ENCODE measurements around the gene SUSD2.
"Not testable (repeated sequence)": the region's sequence is repeated elsewhere in the genome, so short reads cannot be mapped to it uniquely, and the experiment has no call there.

SUSD2 gene

GRCh38 chr22:24179478-24180210 lies 1.6 kb upstream of the SUSD2 start:
- H3K27me3 ChIP-seq (ENCODE audit: control insufficient read depth in 5 of 5, insufficient read depth in 4 of 5, low read length in 5 of 5): no peaks in the 10 kb centered on the region
- peaks cover 0 to 31% (median 16%) of the 10 kb centered on the region in 5 donors for H3K36me3 ChIP-seq (ENCODE audit: control insufficient read depth in 5 of 5, insufficient read depth in 5 of 5, low read length in 5 of 5)
- H3K9ac ChIP-seq (ENCODE audit: low read length in 5 of 5): no peak overlapping the region
- no peak overlapping the region for H3K27ac ChIP-seq (ENCODE audit: low read depth, low read length)
- H3K4me3 ChIP-seq (ENCODE audit: low read depth in 1 of 5, low read length in 5 of 5): no peak overlapping the region
- H3K9me3 ChIP-seq (ENCODE audit: control insufficient read depth in 5 of 5, low read length in 5 of 5): no peaks in the 10 kb centered on the region
- peaks cover 0 to 25% (median 13%) of the 10 kb centered on the region in 5 donors for H3K4me1 ChIP-seq (ENCODE audit: control insufficient read depth in 5 of 5, insufficient read depth in 5 of 5, low read length in 5 of 5)

GRCh38 chr22:24180316-24181087 lies 785 bp upstream of the SUSD2 start:
- Histone ChIP-seq H3K27ac (ENCODE audit: low read depth, low read length) (no peak overlapping the region), H3K4me3 (ENCODE audit: low read depth in 1 of 5, low read length in 5 of 5) (no peak overlapping the region), H3K9me3 (ENCODE audit: control insufficient read depth in 5 of 5, low read length in 5 of 5) (no peaks in the 10 kb centered on the region), H3K27me3 (ENCODE audit: control insufficient read depth in 5 of 5, insufficient read depth in 4 of 5, low read length in 5 of 5) (no peaks in the 10 kb centered on the region), H3K36me3 (ENCODE audit: control insufficient read depth in 5 of 5, insufficient read depth in 5 of 5, low read length in 5 of 5) (peaks cover 0 to 24% (median 16%) of the 10 kb centered on the region in 5 donors), H3K9ac (ENCODE audit: low read length in 5 of 5) (no peak overlapping the region), H3K4me1 (ENCODE audit: control insufficient read depth in 5 of 5, insufficient read depth in 5 of 5, low read length in 5 of 5) (peaks cover 0 to 21% (median 13%) of the 10 kb centered on the region in 5 donors)

- H3K4me1 ChIP-seq (ENCODE audit: control insufficient read depth in 5 of 5, insufficient read depth in 5 of 5, low read length in 5 of 5): peaks cover 0 to 12% (median 6%) of the 10 kb centered on the region in 5 donors
- H3K36me3 ChIP-seq (ENCODE audit: control insufficient read depth in 5 of 5, insufficient read depth in 5 of 5, low read length in 5 of 5): peaks cover 0 to 7% (median 5%) of the 10 kb centered on the region in 5 donors
- no peak overlapping the region for H3K4me3 ChIP-seq (ENCODE audit: low read depth in 1 of 5, low read length in 5 of 5)
- H3K27me3 ChIP-seq (ENCODE audit: control insufficient read depth in 5 of 5, insufficient read depth in 4 of 5, low read length in 5 of 5): no peaks in the 10 kb centered on the region
- peak overlapping the region in 1 of 5 donors; percentile 35 for H3K9ac ChIP-seq (ENCODE audit: low read length in 5 of 5)
- H3K9me3 ChIP-seq (ENCODE audit: control insufficient read depth in 5 of 5, low read length in 5 of 5): no peaks in the 10 kb centered on the region
- H3K27ac ChIP-seq (ENCODE audit: low read depth, low read length): no peak overlapping the region
Measured at GRCh38 chr22:24181996-24182899, 961 bp downstream of the SUSD2 start.

GRCh38 chr22:24182900-24183246 lies 1.6 kb downstream of the SUSD2 start:
- H3K9me3 ChIP-seq (ENCODE audit: control insufficient read depth in 5 of 5, low read length in 5 of 5); H3K27ac ChIP-seq (ENCODE audit: low read depth, low read length); H3K27me3 ChIP-seq (ENCODE audit: control insufficient read depth in 5 of 5, insufficient read depth in 4 of 5, low read length in 5 of 5); H3K4me3 ChIP-seq (ENCODE audit: low read depth in 1 of 5, low read length in 5 of 5); H3K9ac ChIP-seq (ENCODE audit: low read length in 5 of 5); H3K36me3 ChIP-seq (ENCODE audit: control insufficient read depth in 5 of 5, insufficient read depth in 5 of 5, low read length in 5 of 5): not testable (repeated sequence)
- peaks cover 0 to 12% (median 4%) of the 10 kb centered on the region in 5 donors for H3K4me1 ChIP-seq (ENCODE audit: control insufficient read depth in 5 of 5, insufficient read depth in 5 of 5, low read length in 5 of 5)

GRCh38 chr22:24183321-24184031 lies 2.2 kb downstream of the SUSD2 start:
- Histone ChIP-seq H3K27ac (ENCODE audit: low read depth, low read length) (no peak overlapping the region), H3K36me3 (ENCODE audit: control insufficient read depth in 5 of 5, insufficient read depth in 5 of 5, low read length in 5 of 5) (peaks cover 0 to under 1% (median 0%) of the 10 kb centered on the region in 5 donors), H3K4me3 (ENCODE audit: low read depth in 1 of 5, low read length in 5 of 5) (no peak overlapping the region)

GRCh38 chr22:24184057-24184798 lies 2.9 kb downstream of the SUSD2 start:
- Histone ChIP-seq H3K27me3 (ENCODE audit: control insufficient read depth in 5 of 5, insufficient read depth in 4 of 5, low read length in 5 of 5) (no peaks in the 10 kb centered on the region), H3K27ac (ENCODE audit: low read depth, low read length) (no peak overlapping the region), H3K4me3 (ENCODE audit: low read depth in 1 of 5, low read length in 5 of 5) (no peak overlapping the region), H3K9ac (ENCODE audit: low read length in 5 of 5) (no peak overlapping the region), H3K36me3 (ENCODE audit: control insufficient read depth in 5 of 5, insufficient read depth in 5 of 5, low read length in 5 of 5) (no peaks in the 10 kb centered on the region), H3K9me3 (ENCODE audit: control insufficient read depth in 5 of 5, low read length in 5 of 5) (no peaks in the 10 kb centered on the region), H3K4me1 (ENCODE audit: control insufficient read depth in 5 of 5, insufficient read depth in 5 of 5, low read length in 5 of 5) (peaks cover 0 to 13% (median 4%) of the 10 kb centered on the region in 5 donors)

More at GRCh38 chr22:24183321-24184031, 2.2 kb downstream of the SUSD2 start:
- no peaks in the 10 kb centered on the region for H3K27me3 ChIP-seq (ENCODE audit: control insufficient read depth in 5 of 5, insufficient read depth in 4 of 5, low read length in 5 of 5)
- H3K9ac ChIP-seq (ENCODE audit: low read length in 5 of 5): no peak overlapping the region
- peaks cover 0 to 12% (median 4%) of the 10 kb centered on the region in 5 donors for H3K4me1 ChIP-seq (ENCODE audit: control insufficient read depth in 5 of 5, insufficient read depth in 5 of 5, low read length in 5 of 5)
- H3K9me3 ChIP-seq (ENCODE audit: control insufficient read depth in 5 of 5, low read length in 5 of 5): no peaks in the 10 kb centered on the region

- H3K27ac ChIP-seq (ENCODE audit: low read depth, low read length): no peak overlapping the region
- no peak overlapping the region for H3K9ac ChIP-seq (ENCODE audit: low read length in 5 of 5)
- no peak overlapping the region for H3K4me3 ChIP-seq (ENCODE audit: low read depth in 1 of 5, low read length in 5 of 5)
- no peaks in the 10 kb centered on the region for H3K36me3 ChIP-seq (ENCODE audit: control insufficient read depth in 5 of 5, insufficient read depth in 5 of 5, low read length in 5 of 5)
- no peaks in the 10 kb centered on the region for H3K27me3 ChIP-seq (ENCODE audit: control insufficient read depth in 5 of 5, insufficient read depth in 4 of 5, low read length in 5 of 5)
- H3K9me3 ChIP-seq (ENCODE audit: control insufficient read depth in 5 of 5, low read length in 5 of 5): no peaks in the 10 kb centered on the region
- peaks cover 0 to 19% (median 8%) of the 10 kb centered on the region in 5 donors for H3K4me1 ChIP-seq (ENCODE audit: control insufficient read depth in 5 of 5, insufficient read depth in 5 of 5, low read length in 5 of 5)
Measured at GRCh38 chr22:24185001-24185500, 3.8 kb downstream of the SUSD2 start.

- H3K4me3 ChIP-seq (ENCODE audit: low read depth in 1 of 5, low read length in 5 of 5): no peak overlapping the region
- H3K27ac ChIP-seq (ENCODE audit: low read depth, low read length): no peak overlapping the region
- H3K27me3 ChIP-seq (ENCODE audit: control insufficient read depth in 5 of 5, insufficient read depth in 4 of 5, low read length in 5 of 5): no peaks in the 10 kb centered on the region
- peaks cover 0 to 24% (median 10%) of the 10 kb centered on the region in 5 donors for H3K4me1 ChIP-seq (ENCODE audit: control insufficient read depth in 5 of 5, insufficient read depth in 5 of 5, low read length in 5 of 5)
- H3K9me3 ChIP-seq (ENCODE audit: control insufficient read depth in 5 of 5, low read length in 5 of 5): no peaks in the 10 kb centered on the region
- H3K36me3 ChIP-seq (ENCODE audit: control insufficient read depth in 5 of 5, insufficient read depth in 5 of 5, low read length in 5 of 5): no peaks in the 10 kb centered on the region
- H3K9ac ChIP-seq (ENCODE audit: low read length in 5 of 5): no peak overlapping the region
Measured at GRCh38 chr22:24185501-24186351, 4.4 kb downstream of the SUSD2 start.

Data from subcutaneous abdominal adipose tissue (tissue), 5 donors.